Measurements from ENCODE around the gene UNC119.

The UNC119 gene

GRCh38 chr17:28573521-28573920 is 21.1 kb upstream of the UNC119 start:
- DNase-seq (ENCODE audit: low read depth in 2 of 3, low spot score in 2 of 3) = no peak

DNA sequence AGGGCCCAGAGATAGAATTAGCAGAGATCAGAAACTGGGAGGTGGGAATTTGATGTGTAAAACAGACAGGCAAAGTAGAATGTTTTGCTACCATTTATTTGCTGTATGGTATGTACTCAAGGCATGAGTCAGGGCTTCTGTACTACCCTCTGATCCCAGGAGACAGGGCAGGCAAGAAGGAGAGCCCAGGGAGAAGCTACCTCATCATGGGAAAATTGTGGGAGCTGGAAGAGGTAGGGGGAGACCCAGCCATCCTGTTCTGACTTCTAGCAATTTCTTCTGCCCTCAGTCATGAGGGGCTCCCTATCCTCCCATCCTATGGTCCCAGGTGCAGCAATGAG is 20.6 kb upstream of the UNC119 start:
- no peak for DNase-seq (ENCODE audit: low read depth in 2 of 3, low spot score in 2 of 3)

- no peak for DNase-seq (ENCODE audit: low read depth in 2 of 3, low spot score in 2 of 3)
These were observed 20.0 kb upstream of the UNC119 start for GRCh38 chr17:28572259-28573039.

- DNase-seq (ENCODE audit: low read depth in 2 of 3, low spot score in 2 of 3) = peak; percentile 68 to 86 (median 80)
These were observed 19.1 kb upstream of the UNC119 start, which contains the start of gene PIGS for GRCh38 chr17:28571361-28572122. Gene PIGS (minus strand): TSS chr17:28571524. CDS start chr17:28571496, 28 bp downstream.

GRCh38 chr17:28570716-28571360 is 18.4 kb upstream of the UNC119 start:
- peak in 1 of 3 experiments; percentile 23 for DNase-seq (ENCODE audit: low read depth in 2 of 3, low spot score in 2 of 3)

DNA sequence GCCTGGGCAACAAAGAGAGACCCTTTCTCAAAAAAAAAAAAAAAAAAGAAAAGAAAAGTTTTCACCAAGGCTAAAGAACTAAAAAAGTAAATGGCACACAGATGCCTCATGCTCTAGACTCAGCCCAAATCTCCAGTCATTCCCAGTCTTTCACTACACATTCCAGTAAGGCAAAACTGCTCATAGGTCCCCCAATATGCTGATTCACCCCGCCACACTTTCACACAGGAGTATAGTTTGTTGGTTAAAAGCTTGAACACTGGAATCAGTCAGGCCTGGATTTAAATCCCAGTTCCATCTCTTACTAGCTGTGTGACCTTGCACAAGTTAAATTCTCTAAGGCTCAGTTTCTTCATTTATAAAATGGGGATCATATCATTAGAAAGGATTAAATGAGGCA is 17.0 kb upstream of the UNC119 start:
- no peak for DNase-seq (ENCODE audit: low read depth in 2 of 3, low spot score in 2 of 3)

DNA sequence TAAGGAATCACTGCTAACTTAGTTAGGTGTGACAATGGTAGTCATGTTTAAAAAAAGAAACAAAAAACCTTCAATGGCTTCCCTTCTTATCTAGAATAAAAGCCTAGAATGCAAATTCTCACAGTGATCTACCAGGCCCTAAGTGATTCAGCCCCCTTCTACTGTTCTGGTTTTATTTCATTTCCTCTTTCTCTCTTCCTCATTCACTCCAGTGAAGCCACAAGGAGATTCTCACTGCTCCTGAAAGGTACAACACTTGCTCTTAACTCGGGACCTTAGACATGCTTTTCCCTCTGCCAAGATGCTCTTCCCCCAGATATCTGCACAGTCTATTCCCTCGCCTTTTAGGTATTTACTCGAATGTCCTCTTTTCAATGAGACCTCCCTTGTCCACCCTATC is 15.2 kb upstream of the UNC119 start:
- DNase-seq (ENCODE audit: low read depth in 2 of 3, low spot score in 2 of 3) = no peak

DNA sequence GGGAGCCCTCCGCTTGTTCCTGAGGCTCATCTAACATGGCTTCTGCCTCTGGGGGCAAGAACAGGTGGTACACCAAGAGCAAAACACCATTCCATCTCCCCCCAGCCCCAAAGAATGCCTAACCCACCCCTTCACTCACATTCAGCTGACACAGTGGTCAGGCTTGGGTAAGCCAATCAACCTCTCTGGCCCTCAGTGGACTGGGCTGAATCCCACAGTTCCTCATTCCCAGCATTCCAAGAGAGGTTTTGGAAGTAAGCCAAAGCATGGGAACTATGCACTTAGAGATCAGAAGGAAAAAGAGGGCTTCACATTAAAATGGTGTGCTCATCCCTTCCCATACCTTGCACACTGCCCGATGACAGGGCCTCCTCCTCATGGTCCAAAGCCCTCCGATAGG is 11.1 kb upstream of the UNC119 start:
- no peak for DNase-seq (ENCODE audit: low read depth in 2 of 3, low spot score in 2 of 3)

- no peak for DNase-seq (ENCODE audit: low read depth in 2 of 3, low spot score in 2 of 3)
These were observed 2.6 kb upstream of the UNC119 start for GRCh38 chr17:28555022-28555421.

- DNase-seq (ENCODE audit: low read depth in 2 of 3, low spot score in 2 of 3) = no peak
These were observed 2.1 kb upstream of the UNC119 start for GRCh38 chr17:28554565-28554964.

- DNase-seq (ENCODE audit: low read depth in 2 of 3, low spot score in 2 of 3) = no peak
These were observed 629 bp upstream of the UNC119 start for GRCh38 chr17:28553000-28553505.

- DNase-seq (ENCODE audit: low read depth in 2 of 3, low spot score in 2 of 3) = no peak
These were observed 826 bp downstream of the UNC119 start for GRCh38 chr17:28551421-28552175.

- no peak for DNase-seq (ENCODE audit: low read depth in 2 of 3, low spot score in 2 of 3)
These were observed 1.6 kb downstream of the UNC119 start for GRCh38 chr17:28550858-28551257.

GRCh38 chr17:28549236-28550132 is 2.9 kb downstream of the UNC119 start:
- DNase-seq (ENCODE audit: low read depth in 2 of 3, low spot score in 2 of 3) = peak in 1 of 3 experiments; percentile 38

- no peak for DNase-seq (ENCODE audit: low read depth in 2 of 3, low spot score in 2 of 3)
These were observed 3.9 kb downstream of the UNC119 start for GRCh38 chr17:28548417-28549130.

- DNase-seq (ENCODE audit: low read depth in 2 of 3, low spot score in 2 of 3) = peak; percentile 53 to 63 (median 59)
These were observed 4.6 kb downstream of the UNC119 start for GRCh38 chr17:28547623-28548416.

DNA sequence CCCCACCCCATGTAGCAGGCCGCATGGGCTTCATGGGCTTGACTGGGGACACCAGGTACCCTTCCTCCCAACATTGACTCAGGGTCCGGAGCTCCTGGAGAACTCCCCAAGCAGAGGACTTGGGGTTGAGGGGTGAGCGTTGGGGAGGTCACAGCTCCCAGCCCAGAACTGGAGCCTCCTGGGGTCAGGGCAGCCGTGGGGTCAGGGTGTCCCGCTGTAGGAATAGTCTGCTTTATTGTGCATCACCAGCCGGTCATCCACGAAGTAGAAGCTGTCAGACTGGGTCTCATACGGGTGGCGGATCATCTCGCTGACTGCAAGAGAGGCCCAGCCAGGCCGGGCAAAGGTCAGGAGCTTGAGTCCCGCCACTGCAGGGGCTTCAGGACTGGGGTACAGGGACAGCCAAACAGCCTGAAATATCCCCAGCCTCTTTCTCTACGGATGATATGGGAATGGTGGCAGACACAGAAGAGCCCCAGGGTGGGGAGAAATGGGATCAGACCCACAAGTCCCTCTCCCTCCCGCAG is 5.3 kb downstream of the UNC119 start:
- DNase-seq (ENCODE audit: low read depth in 2 of 3, low spot score in 2 of 3) = no peak

DNA sequence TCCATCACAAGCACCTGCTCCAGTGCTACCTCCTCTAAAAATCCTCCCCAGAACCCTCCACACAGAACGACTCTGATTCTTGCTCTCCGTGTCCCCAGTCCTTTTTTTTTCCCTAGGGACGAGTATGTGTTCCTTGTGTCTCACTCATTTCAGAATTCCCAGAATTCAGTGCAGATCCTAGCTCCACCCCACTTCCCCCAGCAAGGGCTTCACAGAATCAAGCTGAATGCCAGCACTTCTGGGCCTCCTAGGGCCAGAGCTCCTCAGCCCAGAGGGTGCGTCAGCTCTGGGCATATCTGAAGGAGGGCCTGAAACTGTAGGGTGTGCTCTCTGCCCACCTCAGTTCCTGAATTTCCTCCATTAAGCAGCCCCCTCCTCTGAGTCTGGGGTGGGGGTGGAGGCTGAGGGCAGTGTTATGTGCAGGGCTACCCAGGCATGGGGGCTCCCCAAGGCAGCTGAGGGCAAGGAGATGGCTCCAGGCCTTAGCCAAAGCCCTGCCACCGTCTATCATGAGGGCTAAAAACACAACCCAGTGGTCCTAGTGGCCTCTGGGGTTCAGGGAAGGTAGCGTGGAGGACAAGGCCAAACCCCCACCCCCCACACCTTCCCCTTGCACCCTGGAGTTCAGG is 6.5 kb downstream of the UNC119 start:
- DNase-seq (ENCODE audit: low read depth in 2 of 3, low spot score in 2 of 3) = no peak

Data from activated CD8-positive, alpha-beta memory T cell treated with anti-CD3 and anti-CD28 coated beads for 48 hours (primary cell).